IMR-90 (cell line): ENCODE data around the gene LILRA1. TPM values are rescaled to one million over a fixed set of nuclear protein-coding genes. Genes with fewer than 3 reads are reported as not detected.

Experiments used
- ATAC-seq: fragments of 200-7000 bp; cut with Tn5 transposase; 2 replicates; pipeline ENCODE4 v1.9.1; 2020; ENCODE audit warnings: low read depth, mild to moderate bottlenecking, moderate library complexity
- BruUV-seq: library from RNA; stranded (reverse); fragments of 400-500 nt; replicated peaks from 2 replicates; lab custom pipeline; 2021; lab: Mats Ljungman, UMichigan
- CTCF ChIA-PET: fragments of 300-600 bp; formaldehyde crosslinking; extraction: SDS; loops from one replicate; lab custom pipeline; 2021; ENCODE audit warnings: antibody characterized with exemption; lab: Yijun Ruan, JAX
- POLR2A ChIA-PET: fragments of 300-600 bp; sonication (Branson Sonifier 250); formaldehyde crosslinking; loops from one replicate; lab custom pipeline; 2022; ENCODE audit warnings: antibody characterized with exemption; ENCODE audit not compliant: unreplicated experiment; lab: Charles Lee
- DNase-seq: peaks from one replicate; pipeline ENCODE4 v3.0.0; 2013
- H2AFZ ChIP-seq: replicated peaks from 2 replicates; pipeline ENCODE3; 2013; ENCODE audit warnings: low read length, mild to moderate bottlenecking; ENCODE audit not compliant: poor library complexity
- H2AK5ac ChIP-seq: 2 replicates; pipeline ENCODE4 v1.6.1; 2013; ENCODE audit warnings: low read depth, low read length, inconsistent platforms
- H2AK9ac ChIP-seq: replicated peaks from 2 replicates; pipeline ENCODE3; 2013; ENCODE audit warnings: mild to moderate bottlenecking, low read depth, low read length, moderate library complexity; ENCODE audit not compliant: poor library complexity
- H2BK120ac ChIP-seq: 2 replicates; pipeline ENCODE4 v1.6.1; 2013; ENCODE audit warnings: low read depth, low read length, inconsistent platforms
- H2BK15ac ChIP-seq: 3 replicates; pipeline ENCODE4 v1.6.1; 2013; ENCODE audit warnings: low read depth, low read length, inconsistent platforms
- H2BK20ac ChIP-seq: 2 replicates; pipeline ENCODE4 v1.6.1; 2013; ENCODE audit warnings: low read depth, mild to moderate bottlenecking, inconsistent platforms, low read length, moderate library complexity
- H2BK5ac ChIP-seq: 2 replicates; pipeline ENCODE4 v1.6.1; 2013; ENCODE audit warnings: mild to moderate bottlenecking, low read depth, low read length, inconsistent platforms; ENCODE audit not compliant: poor library complexity, severe bottlenecking
- H3K14ac ChIP-seq: replicated peaks from 2 replicates; pipeline ENCODE4 v1.6.1; 2013; ENCODE audit warnings: low read depth, low read length, inconsistent platforms
- H3K18ac ChIP-seq: 2 replicates; pipeline ENCODE4 v1.6.1; 2013; ENCODE audit warnings: low read depth, low read length, control low read depth
- H3K23ac ChIP-seq: 2 replicates; pipeline ENCODE4 v1.6.1; 2013; ENCODE audit warnings: low read depth, low read length, inconsistent platforms
- H3K27ac ChIP-seq: 2 replicates; pipeline ENCODE4 v1.5.1; 2013; ENCODE audit warnings: mild to moderate bottlenecking, control low read depth, low read length; ENCODE audit not compliant: insufficient read depth
- H3K27me3 ChIP-seq: 2 replicates; pipeline ENCODE4 v1.6.1; 2013; ENCODE audit warnings: low read length; ENCODE audit not compliant: control insufficient read depth, insufficient read depth
- H3K36me3 ChIP-seq: 2 replicates; pipeline ENCODE4 v1.6.1; 2013; ENCODE audit warnings: low read length, mixed read lengths; ENCODE audit not compliant: control insufficient read depth, insufficient read depth
- H3K4ac ChIP-seq: 2 replicates; pipeline ENCODE4 v1.6.1; 2013; ENCODE audit warnings: low read depth, low read length, inconsistent platforms
- H3K4me1 ChIP-seq: 2 replicates; pipeline ENCODE4 v1.6.1; 2013; ENCODE audit warnings: low read length, mixed read lengths; ENCODE audit not compliant: control insufficient read depth, insufficient read depth
- H3K4me2 ChIP-seq: 2 replicates; pipeline ENCODE4 v1.6.1; 2013; ENCODE audit warnings: low read depth, mild to moderate bottlenecking, control low read depth, low read length, moderate library complexity
- H3K4me3 ChIP-seq: 2 replicates; pipeline ENCODE4 v1.5.1; 2013; ENCODE audit warnings: low read depth, mild to moderate bottlenecking, control low read depth, low read length, moderate library complexity; ENCODE audit not compliant: insufficient read depth
- H3K56ac ChIP-seq: 2 replicates; pipeline ENCODE4 v1.6.1; 2013; ENCODE audit warnings: low read length, inconsistent platforms; ENCODE audit not compliant: insufficient read depth; ENCODE audit errors: extremely low read depth
- H3K79me1 ChIP-seq, 2 experiments: 2 replicates each; pipeline ENCODE4 v1.6.1; 2013; ENCODE audit warnings: low read length in 2 of 2, inconsistent platforms in 1 of 2, low read depth in 1 of 2
- H3K9ac ChIP-seq: 2 replicates; pipeline ENCODE4 v1.6.1; 2013; ENCODE audit warnings: low read depth, low read length, control low read depth
- H3K9me1 ChIP-seq: 2 replicates; pipeline ENCODE4 v1.6.1; 2013; ENCODE audit warnings: low read length, inconsistent platforms; ENCODE audit not compliant: insufficient read depth
- H3K9me3 ChIP-seq: 2 replicates; pipeline ENCODE4 v1.6.1; 2013; ENCODE audit warnings: low read length; ENCODE audit not compliant: control insufficient read depth, insufficient read depth
- H4K20me1 ChIP-seq: 2 replicates; pipeline ENCODE4 v1.6.1; 2013; ENCODE audit warnings: low read length, inconsistent platforms; ENCODE audit not compliant: insufficient read depth
- H4K5ac ChIP-seq: 2 replicates; pipeline ENCODE4 v1.6.1; 2013; ENCODE audit warnings: mild to moderate bottlenecking, low read depth, low read length, control low read depth
- H4K8ac ChIP-seq, 2 experiments: 2 replicates each; pipeline ENCODE4 v1.6.1; 2013; ENCODE audit warnings: low read depth in 2 of 2, low read length in 2 of 2, control low read depth in 1 of 2, inconsistent platforms in 1 of 2
- H4K91ac ChIP-seq: 2 replicates; pipeline ENCODE4 v1.6.1; 2013; ENCODE audit warnings: low read depth, low read length, inconsistent platforms; ENCODE audit not compliant: insufficient read depth
- BHLHE40 ChIP-seq: fragments of 150-350 bp; IDR thresholded peaks from 2 replicates; pipeline ENCODE4 v1.6.1; 2016; ENCODE audit warnings: mild to moderate bottlenecking, low read depth, low read length
- CEBPB ChIP-seq: IDR thresholded peaks from 2 replicates; pipeline ENCODE4 v1.6.1; 2012; ENCODE audit warnings: low read depth, low read length, improper control_type of control experiment
- CHD1 ChIP-seq: IDR thresholded peaks from 2 replicates; pipeline ENCODE4 v1.6.1; 2012; ENCODE audit warnings: low read depth, low read length, improper control_type of control experiment
- FOS ChIP-seq: fragments of 150-350 bp; IDR thresholded peaks from 2 replicates; pipeline ENCODE4 v1.6.1; 2016; ENCODE audit warnings: low read depth, low read length
- MAFK ChIP-seq: IDR thresholded peaks from 2 replicates; pipeline ENCODE4 v1.6.1; 2012; ENCODE audit warnings: low read depth, low read length, improper control_type of control experiment
- MAZ ChIP-seq: IDR thresholded peaks from 2 replicates; pipeline ENCODE4 v1.6.1; 2012; ENCODE audit warnings: low read depth, mild to moderate bottlenecking, low read length, improper control_type of control experiment, moderate library complexity, borderline replicate concordance
- MXI1 ChIP-seq: IDR thresholded peaks from 2 replicates; pipeline ENCODE4 v1.6.1; 2012; ENCODE audit warnings: low read depth, mild to moderate bottlenecking, low read length, moderate library complexity, borderline replicate concordance
- NFE2L2 ChIP-seq: fragments of 150-350 bp; IDR thresholded peaks from 2 replicates; pipeline ENCODE4 v1.6.1; 2016; ENCODE audit warnings: low read depth, mild to moderate bottlenecking, low read length
- POLR2A ChIP-seq: IDR thresholded peaks from 2 replicates; pipeline ENCODE4 v1.6.1; 2012; ENCODE audit warnings: mild to moderate bottlenecking, low read depth, low read length
- RAD21 ChIP-seq: IDR thresholded peaks from 2 replicates; pipeline ENCODE4 v1.6.1; 2012; ENCODE audit warnings: low read length, improper control_type of control experiment
- RCOR1 ChIP-seq: IDR thresholded peaks from 2 replicates; pipeline ENCODE4 v1.6.1; 2012; ENCODE audit warnings: mild to moderate bottlenecking, low read length, improper control_type of control experiment; ENCODE audit not compliant: insufficient replicate concordance
- RFX5 ChIP-seq: IDR thresholded peaks from 2 replicates; pipeline ENCODE4 v1.8.0; 2012; ENCODE audit warnings: low read depth, mild to moderate bottlenecking, low read length, moderate library complexity
- SMC3 ChIP-seq: fragments of 150-350 bp; IDR thresholded peaks from 2 replicates; pipeline ENCODE4 v1.6.1; 2016; ENCODE audit warnings: low read depth, mild to moderate bottlenecking, antibody characterized with exemption, low read length, moderate library complexity
- WGBS, 2 experiments: methylation state at CpG; one replicate each; pipeline versions ENCODE4 v1.1.5 to v1.1.7; 2013; ENCODE audit warnings: missing lambda C conversion rate in 2 of 2; ENCODE audit not compliant: insufficient read length in 1 of 2; ENCODE audit errors: extremely low coverage in 2 of 2; 5-methylcytosine and 5-hydroxymethylcytosine counted together
- dilution Hi-C: fragments of 300-500 bp; cut with HindIII; formaldehyde crosslinking; loops from one replicate; pipeline ENCODE4 v1.14.3; 2018; ENCODE audit warnings: low sequenced_read_pairs; ENCODE audit not compliant: unreplicated experiment
- in situ Hi-C: fragments of 300-500 bp; cut with MboI; formaldehyde crosslinking; loops from 3 replicates; pipeline ENCODE4 v1.14.3; 2019; ENCODE audit warnings: low sequenced_read_pairs, inconsistent platforms, mixed read lengths
- intact Hi-C: fragments of 100-400 bp; cut with micrococcal nuclease; formaldehyde crosslinking; loops from 2 replicates; pipeline ENCODE4 v1.10.0; 2022
- polyA plus RNA-seq, 3 experiments: library from polyadenylated mRNA; depleted of rRNA; stranded (reverse); fragments of >200 nt; gene quantifications; 2 replicates each; pipeline ENCODE4 v1.2.3, GENCODE V29; 2012; ENCODE audit warnings: low replicate concordance in 1 of 3
- total RNA-seq: library from RNA; depleted of rRNA; stranded (reverse); fragments of >200 nt; gene quantifications from 2 replicates; pipeline ENCODE4 v1.2.3, GENCODE V29; 2012
- TF ChIP-seq, protein P1 (sequence below): fragments of 150-350 bp; IDR thresholded peaks from 2 replicates; pipeline ENCODE4 v1.6.1; 2017; ENCODE audit warnings: mild to moderate bottlenecking, antibody characterized with exemption, low read length, low read depth
- TF ChIP-seq, protein P2 (sequence below): fragments of 150-350 bp; IDR thresholded peaks from 2 replicates; pipeline ENCODE4 v1.6.1; 2016; ENCODE audit warnings: low read depth, mild to moderate bottlenecking, low read length, moderate library complexity, borderline replicate concordance
- TF ChIP-seq, protein P3 (sequence below): conservative IDR thresholded peaks from 2 replicates; pipeline ENCODE4 v1.5.1; 2012; ENCODE audit warnings: mild to moderate bottlenecking, low read depth, low read length, improper control_type of control experiment

LILRA1 gene
- total and polyA plus RNA-seq, 2 of the 4 experiments (the other 2 are of a cell fraction), result not detected

DNA sequence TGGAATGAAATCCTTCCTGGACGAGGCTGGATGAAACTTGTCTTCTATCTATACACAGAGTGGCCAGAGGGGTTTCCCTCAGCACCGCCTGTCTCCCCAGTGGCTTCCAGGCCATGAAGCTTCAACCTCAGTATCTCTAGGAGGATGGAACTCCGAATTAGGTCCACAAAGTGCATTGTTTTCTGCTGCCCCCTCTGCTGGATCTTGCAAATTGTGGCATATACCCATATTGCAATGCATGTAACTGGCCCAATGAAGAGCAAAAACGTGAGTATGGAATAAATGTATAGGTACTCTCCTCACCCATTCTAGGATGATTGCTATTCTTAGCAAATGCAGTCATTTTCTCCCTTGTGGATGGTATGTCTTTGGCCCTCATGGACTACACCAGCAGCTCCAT is 54.7 kb downstream of the LILRA1 start:
- peaks cover 24% of the 10 kb centered on the region for H3K9me3 ChIP-seq
- dilution Hi-C loops (no loop called here), in situ Hi-C loops (no loop called here), intact Hi-C loops (no loop called here)
- ChIA-PET POLR2A (no interaction called here), CTCF (no interaction called here)
- BruUV-seq, result no TSS peak
- H3K4ac ChIP-seq, result no peak overlapping the region
- no peak overlapping the region for H2BK120ac ChIP-seq
- no peak overlapping the region for H2BK20ac ChIP-seq
- H4K20me1 ChIP-seq, result no peaks in the 10 kb centered on the region
- H3K56ac ChIP-seq, result no peak overlapping the region
- no CpG with 5 or more reads among the region's 4 CpGs for WGBS, 2 experiments
- no peak overlapping the region for H4K91ac ChIP-seq
- no peaks in the 10 kb centered on the region for H3K9me1 ChIP-seq
- ATAC-seq (no peak), DNase-seq (no peak)
- H2AFZ ChIP-seq, result no peak overlapping the region
- no peaks in the 10 kb centered on the region for H3K36me3 ChIP-seq
- H3K9ac ChIP-seq, result no peak overlapping the region
- no peak overlapping the region for H3K4me3 ChIP-seq
- H2AK5ac ChIP-seq, result no peak overlapping the region
- no peak for TF ChIP-seq RFX5
- no peak for TF ChIP-seq POLR2A
- no peak for TF ChIP-seq FOS
- no peak for TF ChIP-seq RAD21
- no peak for TF ChIP-seq NFE2L2
- TF ChIP-seq BHLHE40, result no peak
- TF ChIP-seq, protein P1, sequence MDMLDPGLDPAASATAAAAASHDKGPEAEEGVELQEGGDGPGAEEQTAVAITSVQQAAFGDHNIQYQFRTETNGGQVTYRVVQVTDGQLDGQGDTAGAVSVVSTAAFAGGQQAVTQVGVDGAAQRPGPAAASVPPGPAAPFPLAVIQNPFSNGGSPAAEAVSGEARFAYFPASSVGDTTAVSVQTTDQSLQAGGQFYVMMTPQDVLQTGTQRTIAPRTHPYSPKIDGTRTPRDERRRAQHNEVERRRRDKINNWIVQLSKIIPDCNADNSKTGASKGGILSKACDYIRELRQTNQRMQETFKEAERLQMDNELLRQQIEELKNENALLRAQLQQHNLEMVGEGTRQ, result no peak
- no peak for TF ChIP-seq CHD1
- TF ChIP-seq MXI1, result no peak
- no peak for TF ChIP-seq SMC3
- no peak for TF ChIP-seq MAFK
- TF ChIP-seq, protein P2, sequence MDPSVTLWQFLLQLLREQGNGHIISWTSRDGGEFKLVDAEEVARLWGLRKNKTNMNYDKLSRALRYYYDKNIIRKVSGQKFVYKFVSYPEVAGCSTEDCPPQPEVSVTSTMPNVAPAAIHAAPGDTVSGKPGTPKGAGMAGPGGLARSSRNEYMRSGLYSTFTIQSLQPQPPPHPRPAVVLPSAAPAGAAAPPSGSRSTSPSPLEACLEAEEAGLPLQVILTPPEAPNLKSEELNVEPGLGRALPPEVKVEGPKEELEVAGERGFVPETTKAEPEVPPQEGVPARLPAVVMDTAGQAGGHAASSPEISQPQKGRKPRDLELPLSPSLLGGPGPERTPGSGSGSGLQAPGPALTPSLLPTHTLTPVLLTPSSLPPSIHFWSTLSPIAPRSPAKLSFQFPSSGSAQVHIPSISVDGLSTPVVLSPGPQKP, result no peak
- no peak for TF ChIP-seq RCOR1
- TF ChIP-seq, protein P3, sequence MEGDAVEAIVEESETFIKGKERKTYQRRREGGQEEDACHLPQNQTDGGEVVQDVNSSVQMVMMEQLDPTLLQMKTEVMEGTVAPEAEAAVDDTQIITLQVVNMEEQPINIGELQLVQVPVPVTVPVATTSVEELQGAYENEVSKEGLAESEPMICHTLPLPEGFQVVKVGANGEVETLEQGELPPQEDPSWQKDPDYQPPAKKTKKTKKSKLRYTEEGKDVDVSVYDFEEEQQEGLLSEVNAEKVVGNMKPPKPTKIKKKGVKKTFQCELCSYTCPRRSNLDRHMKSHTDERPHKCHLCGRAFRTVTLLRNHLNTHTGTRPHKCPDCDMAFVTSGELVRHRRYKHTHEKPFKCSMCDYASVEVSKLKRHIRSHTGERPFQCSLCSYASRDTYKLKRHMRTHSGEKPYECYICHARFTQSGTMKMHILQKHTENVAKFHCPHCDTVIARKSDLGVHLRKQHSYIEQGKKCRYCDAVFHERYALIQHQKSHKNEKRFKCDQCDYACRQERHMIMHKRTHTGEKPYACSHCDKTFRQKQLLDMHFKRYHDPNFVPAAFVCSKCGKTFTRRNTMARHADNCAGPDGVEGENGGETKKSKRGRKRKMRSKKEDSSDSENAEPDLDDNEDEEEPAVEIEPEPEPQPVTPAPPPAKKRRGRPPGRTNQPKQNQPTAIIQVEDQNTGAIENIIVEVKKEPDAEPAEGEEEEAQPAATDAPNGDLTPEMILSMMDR, result no peak
- no peak for TF ChIP-seq CEBPB
- no peak for TF ChIP-seq MAZ
- no peak overlapping the region for H4K5ac ChIP-seq
- H3K4me2 ChIP-seq, result no peak overlapping the region
- H2BK5ac ChIP-seq, result no peak overlapping the region
- H3K79me1 ChIP-seq, result no peaks in the 10 kb centered on the region
- no peak overlapping the region for H3K23ac ChIP-seq
- H3K27me3 ChIP-seq, result no peaks in the 10 kb centered on the region
- no peak overlapping the region for H4K8ac ChIP-seq
- no peak overlapping the region for H2AK9ac ChIP-seq
- H3K4me1 ChIP-seq, result no peaks in the 10 kb centered on the region
- H3K18ac ChIP-seq, result no peak overlapping the region
- H3K14ac ChIP-seq, result no peak overlapping the region
- H3K27ac ChIP-seq, result no peak overlapping the region
- H2BK15ac ChIP-seq, result no peak overlapping the region
